ENCODE measurements around the gene VPS8. TPM values are rescaled to one million over a fixed set of nuclear protein-coding genes. Genes with fewer than 3 reads are reported as not detected.

VPS8 gene
- total and polyA plus RNA-seq, 4 donors: 4.2 to 34.9 (median 22.9) TPM

GRCh38 chr3:185042312-185043050, 230.5 kb downstream of the VPS8 start:
- Histone ChIP-seq H3K4me3 (ENCODE audit: low read depth in 1 of 3, low read length in 3 of 3) (no peak overlapping the region), H3K27me3 (ENCODE audit: control insufficient read depth in 4 of 4, insufficient read depth in 4 of 4, low read length in 3 of 4) (no peaks in the 10 kb centered on the region), H3K9me3 (ENCODE audit: control insufficient read depth in 4 of 4, low read length in 3 of 4) (no peaks in the 10 kb centered on the region), H3K27ac (ENCODE audit: low read depth in 1 of 2, low read length in 2 of 2) (no peak overlapping the region), H3K36me3 (ENCODE audit: control insufficient read depth in 4 of 4, insufficient read depth in 3 of 4, low read depth in 1 of 4, low read length in 3 of 4) (no peaks in the 10 kb centered on the region), H3K9ac (ENCODE audit: low read depth in 1 of 2, low read length in 2 of 2) (no peak overlapping the region), H3K4me1 (ENCODE audit: control insufficient read depth in 4 of 4, insufficient read depth in 4 of 4, low read length in 3 of 4) (peaks cover 0 to 11% (median 1%) of the 10 kb centered on the region in 4 donors)
- 86% methylated on average over 7 of the region's 7 CpGs for WGBS
- no peak for TF ChIP-seq ATF3 (IDR thresholded peaks at IDR 0.05)
- TF ChIP-seq HNF4G (IDR thresholded peaks at IDR 0.05): no peak
- no peak for TF ChIP-seq NR2F2 (IDR thresholded peaks at IDR 0.05)
- TF ChIP-seq RXRA (IDR thresholded peaks at IDR 0.05): no peak
- no peak for TF ChIP-seq YY1 (IDR thresholded peaks at IDR 0.05)
- TF ChIP-seq RAD21 (IDR thresholded peaks at IDR 0.05): no peak
- TF ChIP-seq FOXA1 (IDR thresholded peaks at IDR 0.05): no peak
- TF ChIP-seq HNF4A (conservative IDR thresholded peaks at IDR 0.05): no peak
- no peak for TF ChIP-seq TAF1 (conservative IDR thresholded peaks at IDR 0.05)
- no peak for TF ChIP-seq GABPA (IDR thresholded peaks at IDR 0.05 in 1 of 2, conservative IDR thresholded peaks at IDR 0.05 in 1 of 2)
- TF ChIP-seq REST (IDR thresholded peaks at IDR 0.05): no peak
- no peak for TF ChIP-seq EGR1 (IDR thresholded peaks at IDR 0.05; ENCODE audit: low read depth in 2 of 2)
- no peak for TF ChIP-seq CTCF (IDR thresholded peaks at IDR 0.05; ENCODE audit: low read depth, low read length, missing input control)
- TF ChIP-seq ZBTB33 (IDR thresholded peaks at IDR 0.05): no peak
- TF ChIP-seq JUND (IDR thresholded peaks at IDR 0.05): no peak
- no peak for TF ChIP-seq MAX (IDR thresholded peaks at IDR 0.05)
- no peak for TF ChIP-seq FOXA2 (IDR thresholded peaks at IDR 0.05)
- no peak for TF ChIP-seq SP1 (IDR thresholded peaks at IDR 0.05)
- DNase-seq (ENCODE audit: low spot score): no peak

Measured in liver (tissue), 9 donors.